Measurements from ENCODE around the gene OR5K2. TPM values are rescaled to one million over a fixed set of nuclear protein-coding genes. Genes with fewer than 3 reads are reported as not detected.

OR5K2 gene
- total RNA-seq, result not detected

DNA sequence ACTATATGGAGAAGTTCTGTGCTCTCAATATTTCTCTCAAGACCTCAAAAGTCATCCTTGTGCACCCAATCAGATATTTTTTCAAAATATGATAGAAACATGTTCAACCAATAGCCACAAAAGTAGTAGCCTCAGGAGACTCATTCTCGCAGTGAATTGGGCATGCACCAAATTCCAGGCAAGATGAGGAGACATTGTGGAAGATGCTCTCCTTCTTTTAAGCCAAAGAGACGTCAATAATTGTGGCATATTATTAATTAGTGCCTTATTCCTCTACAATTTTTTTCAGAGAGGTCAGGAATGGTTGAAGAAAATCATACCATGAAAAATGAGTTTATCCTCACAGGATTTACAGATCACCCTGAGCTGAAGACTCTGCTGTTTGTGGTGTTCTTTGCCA is at the start of gene OR5K2:
Gene OR5K2, plus strand, starts transcription at position 301 of the 400 bp plus-strand sequence. Its CDS starts 0 bp downstream, at position 301.

GRCh38 chr3:98462901-98463300 is 34.6 kb upstream of the OR5K2 start, which contains the start of gene OR5K1:
TSS of gene OR5K1 (plus strand) at chr3:98463201. CDS start at chr3:98469577, 6,376 bp downstream.

DNA sequence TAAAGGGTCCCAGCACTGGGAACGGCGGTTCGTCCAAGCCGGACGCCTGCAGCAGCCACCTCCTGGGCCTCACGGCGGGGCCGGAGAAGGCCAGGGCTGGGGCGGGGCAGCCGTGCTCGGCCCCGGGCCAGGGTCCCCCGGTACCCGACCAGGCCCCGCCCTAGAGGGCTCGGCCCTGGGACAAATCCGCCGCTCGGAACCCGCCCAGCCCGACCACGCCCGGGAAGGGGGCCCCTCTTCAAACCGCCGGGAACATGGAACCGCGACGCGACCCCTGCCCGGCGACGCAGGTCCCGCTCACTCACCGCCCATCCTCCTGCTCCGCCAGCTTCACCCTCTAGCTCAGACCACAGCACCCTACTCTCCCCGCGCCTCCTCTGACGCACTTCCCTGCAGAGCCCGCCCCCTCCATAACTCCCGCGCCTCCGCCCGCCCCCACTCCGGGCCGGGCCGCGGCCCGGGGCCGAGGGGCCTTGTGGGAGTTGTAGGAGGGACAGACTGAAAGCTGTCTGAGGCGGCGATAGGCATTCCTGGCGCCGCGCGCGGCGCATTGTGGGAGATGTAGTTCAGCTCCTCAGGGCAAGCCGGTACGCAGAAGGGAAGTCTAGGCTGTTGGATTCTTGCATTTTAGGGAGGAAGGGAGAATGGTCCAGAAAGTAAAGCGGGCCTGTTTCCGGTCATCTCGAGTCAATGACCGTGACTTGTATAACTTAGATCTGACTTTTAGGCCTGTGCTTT is 25.2 kb downstream of the OR5K2 start, which contains the start of gene CLDND1:
Gene CLDND1, minus strand, starts transcription at position 359 of the 738 bp plus-strand sequence. CDS start 1,478 bp downstream, outside the sequence.

GRCh38 chr3:98531622-98532274 is 34.3 kb downstream of the OR5K2 start, which contains the start of gene GPR15:
TSS of gene GPR15 (plus strand) at chr3:98531978. CDS start at chr3:98532034, 56 bp downstream.

Small RNA genes within 50 kb of the gene (small RNA-seq; reads per million reads assigned to genes)
- gene RPL38P4, result 0 reads per million in 2 donors

Other genes starting within 250 kb of the OR5K2 start
- gene OR5H6, start 233.4 kb upstream of the OR5K2 start, total RNA-seq, result not detected
- not detected for gene OR5H2, start 215.2 kb upstream of the OR5K2 start, total RNA-seq
- gene OR5K4, start 143.8 kb upstream of the OR5K2 start, total RNA-seq, result not detected
- not detected for gene OR5K3, start 107.0 kb upstream of the OR5K2 start, total RNA-seq
- gene OR5K1, start 34.5 kb upstream of the OR5K2 start, total RNA-seq, result not detected
- 100 to 1,000 TPM in 1 of 2 donors, 10 to 100 TPM in 1; 61.6 to 110 TPM for gene CLDND1, start 25.2 kb downstream of the OR5K2 start, total RNA-seq
- gene GPR15, start 34.3 kb downstream of the OR5K2 start, total RNA-seq, result not detected
- 10 to 100 TPM; 18.9 to 35.0 TPM for gene CPOX, start 95.9 kb downstream of the OR5K2 start, total RNA-seq

Measured in melanocyte of skin (primary cell).